Measurements from ENCODE around the gene PLSCR4.

Gene PLSCR4

DNA sequence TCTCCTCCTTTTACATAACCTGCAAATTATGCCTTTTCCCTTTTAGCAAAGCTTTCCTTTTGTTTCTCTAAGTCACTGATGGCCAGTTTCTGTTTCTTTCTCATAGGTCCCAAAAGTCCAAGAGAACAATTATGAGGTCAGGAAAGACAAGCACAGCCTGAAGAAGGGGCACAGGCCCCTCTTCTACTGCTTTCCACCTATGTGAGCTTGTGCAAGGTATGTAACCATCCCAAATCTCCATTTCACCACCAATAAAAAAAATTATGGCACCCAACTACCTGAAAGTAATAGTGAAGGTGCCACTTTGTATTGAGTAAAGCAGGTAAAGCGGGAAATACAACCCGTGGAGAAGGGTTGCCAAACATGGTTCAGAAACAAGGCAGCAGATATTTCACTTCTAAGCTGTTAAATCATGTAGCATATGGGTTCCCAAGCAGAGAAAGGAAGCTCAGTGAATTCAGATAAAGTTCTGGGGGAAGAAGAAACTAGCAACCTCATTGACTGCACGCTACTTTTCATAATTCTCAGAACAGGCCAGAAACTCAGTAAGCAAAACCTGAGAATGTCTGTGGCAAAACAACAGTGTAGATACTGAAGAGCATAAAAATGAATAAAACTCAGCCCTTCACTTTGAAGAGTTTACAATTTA, 94.1 kb downstream of the PLSCR4 start:
- in situ Hi-C loops (cut with HindIII; ENCODE audit: low sequenced_read_pairs), result no loop called here
- DNase-seq (ENCODE audit: low read depth), result no peak
- H3K4me3 ChIP-seq (ENCODE audit: low read depth, low read length), result no peak overlapping the region
- TF ChIP-seq, protein P1, sequence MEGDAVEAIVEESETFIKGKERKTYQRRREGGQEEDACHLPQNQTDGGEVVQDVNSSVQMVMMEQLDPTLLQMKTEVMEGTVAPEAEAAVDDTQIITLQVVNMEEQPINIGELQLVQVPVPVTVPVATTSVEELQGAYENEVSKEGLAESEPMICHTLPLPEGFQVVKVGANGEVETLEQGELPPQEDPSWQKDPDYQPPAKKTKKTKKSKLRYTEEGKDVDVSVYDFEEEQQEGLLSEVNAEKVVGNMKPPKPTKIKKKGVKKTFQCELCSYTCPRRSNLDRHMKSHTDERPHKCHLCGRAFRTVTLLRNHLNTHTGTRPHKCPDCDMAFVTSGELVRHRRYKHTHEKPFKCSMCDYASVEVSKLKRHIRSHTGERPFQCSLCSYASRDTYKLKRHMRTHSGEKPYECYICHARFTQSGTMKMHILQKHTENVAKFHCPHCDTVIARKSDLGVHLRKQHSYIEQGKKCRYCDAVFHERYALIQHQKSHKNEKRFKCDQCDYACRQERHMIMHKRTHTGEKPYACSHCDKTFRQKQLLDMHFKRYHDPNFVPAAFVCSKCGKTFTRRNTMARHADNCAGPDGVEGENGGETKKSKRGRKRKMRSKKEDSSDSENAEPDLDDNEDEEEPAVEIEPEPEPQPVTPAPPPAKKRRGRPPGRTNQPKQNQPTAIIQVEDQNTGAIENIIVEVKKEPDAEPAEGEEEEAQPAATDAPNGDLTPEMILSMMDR (IDR thresholded peaks at IDR 0.05; ENCODE audit: low read depth, low read length, missing control alignments), result no peak

DNA sequence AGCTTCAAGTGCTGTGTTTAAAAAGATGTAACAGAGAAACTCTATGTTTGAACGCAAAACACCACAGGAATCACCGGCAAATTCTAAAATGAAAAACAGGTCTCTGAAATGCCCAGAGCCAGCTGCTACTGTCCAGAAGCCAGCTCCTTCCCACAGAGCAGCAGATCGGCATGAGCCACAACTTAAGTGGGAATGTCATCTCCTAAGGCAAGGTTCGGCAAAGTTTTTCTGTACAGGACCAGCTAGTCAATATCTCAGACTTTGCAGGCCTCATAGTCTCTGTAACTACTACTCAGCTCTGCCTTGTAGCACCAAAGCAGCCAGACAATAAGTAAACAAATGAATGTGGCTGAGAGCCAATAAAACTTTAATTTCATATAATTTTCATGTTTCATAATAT, 94.8 kb downstream of the PLSCR4 start:
- TF ChIP-seq, protein P1 (IDR thresholded peaks at IDR 0.05; ENCODE audit: low read depth, low read length, missing control alignments), result no peak
- no peak overlapping the region for H3K4me3 ChIP-seq (ENCODE audit: low read depth, low read length)
- DNase-seq (ENCODE audit: low read depth), result no peak
- in situ Hi-C loops (cut with HindIII; ENCODE audit: low sequenced_read_pairs), result no loop called here

DNA sequence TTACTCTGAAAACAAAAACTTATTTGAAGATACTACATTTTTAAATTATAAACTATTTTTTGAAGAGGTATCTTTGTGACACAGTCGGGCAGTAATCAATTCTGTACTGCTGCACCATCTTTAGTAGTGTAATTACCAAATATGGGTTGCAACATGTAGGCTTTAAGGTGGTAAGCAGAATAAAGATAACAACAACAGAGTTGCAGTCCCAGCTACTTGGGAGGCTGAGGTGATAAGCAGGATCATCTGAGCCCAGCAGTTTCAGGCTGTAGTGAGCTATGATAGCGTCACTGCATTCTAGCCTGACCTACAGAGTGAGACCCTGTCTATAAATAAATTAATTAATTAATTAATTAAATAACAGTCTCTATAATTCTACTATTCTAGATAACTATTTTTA, 95.9 kb downstream of the PLSCR4 start:
- no peak overlapping the region for H3K4me3 ChIP-seq (ENCODE audit: low read depth, low read length)
- DNase-seq (ENCODE audit: low read depth), result no peak
- TF ChIP-seq, protein P1 (IDR thresholded peaks at IDR 0.05; ENCODE audit: low read depth, low read length, missing control alignments), result no peak
- in situ Hi-C loops (cut with HindIII; ENCODE audit: low sequenced_read_pairs), result no loop called here

DNA sequence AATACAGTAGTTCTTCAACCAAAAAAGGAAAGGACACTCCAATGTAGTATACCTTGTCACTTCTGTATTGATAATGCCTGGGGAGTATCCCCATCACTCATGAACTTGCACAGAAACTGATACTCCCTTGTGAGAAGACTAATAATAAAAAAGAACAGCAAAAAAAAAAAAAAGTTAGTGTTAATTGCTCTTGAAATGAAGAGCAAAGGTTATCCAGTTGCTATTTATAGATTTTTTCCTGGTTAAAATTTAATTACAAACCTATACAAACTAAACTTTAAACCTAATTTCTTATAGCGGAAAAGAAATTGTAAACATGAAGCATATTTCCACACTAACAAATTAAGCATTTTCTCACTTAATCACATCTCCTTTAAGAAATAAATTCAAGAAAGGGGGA, 96.6 kb downstream of the PLSCR4 start:
- TF ChIP-seq, protein P1 (IDR thresholded peaks at IDR 0.05; ENCODE audit: low read depth, low read length, missing control alignments), result no peak
- no peak for DNase-seq (ENCODE audit: low read depth)
- in situ Hi-C loops (cut with HindIII; ENCODE audit: low sequenced_read_pairs), result no loop called here
- H3K4me3 ChIP-seq (ENCODE audit: low read depth, low read length), result no peak overlapping the region

DNA sequence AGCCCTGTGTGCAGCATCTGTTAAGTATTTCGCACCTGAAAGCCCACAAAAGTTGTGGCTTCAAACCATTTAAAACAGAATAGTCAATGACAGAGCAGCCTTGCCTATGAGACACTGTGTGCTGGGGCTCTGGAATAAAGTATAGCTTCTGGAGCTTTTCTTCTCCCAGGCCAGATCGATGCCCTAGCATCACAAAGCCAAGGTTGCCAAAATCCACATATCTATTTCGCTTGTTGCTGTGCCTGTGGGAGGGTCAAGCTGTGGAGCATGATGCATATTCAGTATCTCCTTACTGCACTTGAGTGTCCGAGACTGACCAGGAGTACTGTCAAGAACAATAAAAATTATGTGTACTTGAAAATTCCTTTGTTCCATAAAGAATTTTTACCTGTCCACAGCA, 97.5 kb downstream of the PLSCR4 start:
- in situ Hi-C loops (cut with HindIII; ENCODE audit: low sequenced_read_pairs), result no loop called here
- no peak overlapping the region for H3K4me3 ChIP-seq (ENCODE audit: low read depth, low read length)
- TF ChIP-seq, protein P1 (IDR thresholded peaks at IDR 0.05; ENCODE audit: low read depth, low read length, missing control alignments), result no peak
- no peak for DNase-seq (ENCODE audit: low read depth)

DNA sequence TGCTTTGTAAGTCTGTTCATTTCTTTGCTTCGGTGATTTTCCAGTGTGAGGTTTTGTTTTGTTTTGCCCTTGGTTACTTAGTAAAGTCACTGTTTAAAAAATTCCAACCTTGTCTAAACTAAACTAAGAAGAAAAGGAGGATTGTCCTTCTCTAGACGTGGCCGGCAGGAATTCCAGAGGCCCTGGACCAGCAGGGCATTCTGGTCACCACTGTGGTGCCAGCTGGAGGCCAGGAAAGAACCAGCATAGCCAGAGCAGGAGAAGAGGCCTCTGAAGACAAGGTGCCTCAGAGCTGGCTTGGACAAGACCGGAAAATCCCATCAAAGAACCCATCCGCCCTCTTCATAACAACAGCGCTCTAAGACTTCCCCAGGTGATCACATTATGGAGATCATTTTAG, 98.1 kb downstream of the PLSCR4 start:
- DNase-seq (ENCODE audit: low read depth), result no peak
- in situ Hi-C loops (cut with HindIII; ENCODE audit: low sequenced_read_pairs), result no loop called here
- H3K4me3 ChIP-seq (ENCODE audit: low read depth, low read length), result no peak overlapping the region
- TF ChIP-seq, protein P1 (IDR thresholded peaks at IDR 0.05; ENCODE audit: low read depth, low read length, missing control alignments), result no peak

All from astrocyte of the cerebellum (primary cell).